Fibroblast of lung (primary cell): ENCODE measurements around the gene PNMA5. TPM values are rescaled to one million over a fixed set of nuclear protein-coding genes. Genes with fewer than 3 reads are reported as not detected.
A peak's percentile ranks its signal among the peaks of the same experiment; 100 is the strongest.
"Not testable (repeated sequence)": the region's sequence is repeated elsewhere in the genome, so short reads cannot be mapped to it uniquely, and the experiment has no call there.

ENCODE experiments used
- DNase-seq, 2 donors: peaks; one replicate each; pipeline versions ENCODE4 v3.0.0 to v3.0.0-alpha.2; 2010; ENCODE audit warnings: low read depth in 2 of 2
- H2AFZ ChIP-seq: 2 replicates; pipeline ENCODE4 v1.5.1; 2012; ENCODE audit warnings: low read length, control low read depth, inconsistent platforms
- H3K27ac ChIP-seq: 2 replicates; pipeline ENCODE4 v1.5.1; 2011; ENCODE audit warnings: low read length, control low read depth; ENCODE audit not compliant: insufficient read depth
- H3K27me3 ChIP-seq: 2 replicates; pipeline ENCODE4 v1.5.1; 2011; ENCODE audit warnings: mild to moderate bottlenecking, low read length; ENCODE audit not compliant: control insufficient read depth, insufficient read depth
- H3K36me3 ChIP-seq: 2 replicates; pipeline ENCODE4 v1.5.1; 2011; ENCODE audit warnings: low read length; ENCODE audit not compliant: control insufficient read depth, insufficient read depth
- H3K4me1 ChIP-seq: 2 replicates; pipeline ENCODE4 v1.5.1; 2011; ENCODE audit warnings: low read length; ENCODE audit not compliant: control insufficient read depth, insufficient read depth; ENCODE audit errors: extremely low read depth
- H3K4me2 ChIP-seq: 2 replicates; pipeline ENCODE4 v1.5.1; 2011; ENCODE audit warnings: low read length, control low read depth; ENCODE audit not compliant: insufficient read depth; ENCODE audit errors: extremely low read depth
- H3K4me3 ChIP-seq, 4 experiments: fragments of 200-600 bp in 1 of 4; sonication (generic) in 1 of 4; replicated peaks in 1 of 4; 2 replicates each; pipeline ENCODE4 v1.5.1; 2011 to 2016; ENCODE audit warnings: low read length in 4 of 4, low read depth in 3 of 4, mild to moderate bottlenecking in 3 of 4, control low read depth in 2 of 4, inconsistent platforms in 1 of 4, mixed read lengths in 1 of 4; ENCODE audit not compliant: insufficient read depth in 1 of 4; ENCODE audit errors: control extremely low read depth in 1 of 4
- H3K79me2 ChIP-seq: 2 replicates; pipeline ENCODE4 v1.5.1; 2012; ENCODE audit warnings: mild to moderate bottlenecking, low read length, inconsistent platforms; ENCODE audit not compliant: control insufficient read depth, insufficient read depth
- H3K9ac ChIP-seq: 2 replicates; pipeline ENCODE4 v1.5.1; 2011; ENCODE audit warnings: mild to moderate bottlenecking, low read length, control low read depth; ENCODE audit not compliant: insufficient read depth
- H3K9me3 ChIP-seq: 2 replicates; pipeline ENCODE4 v1.5.1; 2012; ENCODE audit warnings: low read depth, low read length; ENCODE audit not compliant: control insufficient read depth, insufficient read depth
- H4K20me1 ChIP-seq: 2 replicates; pipeline ENCODE4 v1.5.1; 2011; ENCODE audit warnings: low read length; ENCODE audit not compliant: control insufficient read depth, insufficient read depth; ENCODE audit errors: extremely low read depth
- EZH2 ChIP-seq: IDR thresholded peaks from 2 replicates; pipeline ENCODE4 v1.5.1; 2012; ENCODE audit warnings: low read length, control low read depth, mild to moderate bottlenecking; ENCODE audit errors: missing control alignments
- polyA plus RNA-seq, 2 donors: library from polyadenylated mRNA; depleted of rRNA in 1 of 2; stranded (reverse) in 1 of 2; unstranded in 1 of 2; fragments of >200 nt; gene quantifications; 2 replicates each; pipeline ENCODE4 v1.2.1, GENCODE V29; 2011 to 2012; ENCODE audit warnings: missing spikeins in 1 of 2
- total RNA-seq: library from RNA; depleted of rRNA; stranded (reverse); fragments of >200 nt; gene quantifications from 2 replicates; pipeline ENCODE4 v1.2.1, GENCODE V29; 2014
- TF ChIP-seq, protein P1 (sequence below), 2 donors: IDR thresholded peaks in 1 of 2; conservative IDR thresholded peaks in 1 of 2; 1 replicate in 1 of 2; 2 replicates in 1 of 2; pipeline ENCODE4 v1.5.1; 2011 to 2012; ENCODE audit warnings: low read length in 2 of 2, control low read depth in 1 of 2, inconsistent platforms in 1 of 2, low read depth in 1 of 2, mild to moderate bottlenecking in 1 of 2

Gene PNMA5
- total and polyA plus RNA-seq, 2 donors (not counting 1 experiment from before 2014, with no cell fraction given): not detected

DNA sequence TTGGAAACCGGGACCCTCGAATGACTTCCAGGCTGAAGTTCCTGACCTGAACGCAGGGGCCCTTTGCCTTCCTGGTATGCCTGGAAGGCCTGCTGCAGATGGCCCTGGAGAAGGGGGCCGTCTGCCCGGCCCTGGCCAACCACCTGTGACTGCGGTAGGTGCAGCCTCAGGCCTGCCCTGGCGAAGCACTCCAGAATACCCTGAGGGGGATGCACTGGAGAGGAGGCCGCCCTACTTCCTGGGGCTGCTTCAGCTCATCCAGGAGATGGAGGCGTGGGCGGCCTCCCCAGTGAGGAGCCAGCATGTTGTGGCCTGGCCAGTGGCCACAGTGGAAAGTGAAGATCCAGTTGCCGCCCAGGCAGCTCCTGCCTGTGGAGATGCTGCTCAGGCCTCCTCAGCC, 36.0 kb upstream of the PNMA5 start:
- TF ChIP-seq, protein P1, sequence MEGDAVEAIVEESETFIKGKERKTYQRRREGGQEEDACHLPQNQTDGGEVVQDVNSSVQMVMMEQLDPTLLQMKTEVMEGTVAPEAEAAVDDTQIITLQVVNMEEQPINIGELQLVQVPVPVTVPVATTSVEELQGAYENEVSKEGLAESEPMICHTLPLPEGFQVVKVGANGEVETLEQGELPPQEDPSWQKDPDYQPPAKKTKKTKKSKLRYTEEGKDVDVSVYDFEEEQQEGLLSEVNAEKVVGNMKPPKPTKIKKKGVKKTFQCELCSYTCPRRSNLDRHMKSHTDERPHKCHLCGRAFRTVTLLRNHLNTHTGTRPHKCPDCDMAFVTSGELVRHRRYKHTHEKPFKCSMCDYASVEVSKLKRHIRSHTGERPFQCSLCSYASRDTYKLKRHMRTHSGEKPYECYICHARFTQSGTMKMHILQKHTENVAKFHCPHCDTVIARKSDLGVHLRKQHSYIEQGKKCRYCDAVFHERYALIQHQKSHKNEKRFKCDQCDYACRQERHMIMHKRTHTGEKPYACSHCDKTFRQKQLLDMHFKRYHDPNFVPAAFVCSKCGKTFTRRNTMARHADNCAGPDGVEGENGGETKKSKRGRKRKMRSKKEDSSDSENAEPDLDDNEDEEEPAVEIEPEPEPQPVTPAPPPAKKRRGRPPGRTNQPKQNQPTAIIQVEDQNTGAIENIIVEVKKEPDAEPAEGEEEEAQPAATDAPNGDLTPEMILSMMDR (conservative IDR thresholded peaks at IDR 0.05 in 1 of 2, IDR thresholded peaks at IDR 0.05 in 1 of 2; ENCODE audit: low read depth in 1 of 2, low read length in 2 of 2): no peak
- TF ChIP-seq EZH2: no peak
- H3K79me2 ChIP-seq: no peaks in the 10 kb centered on the region
- no peaks in the 10 kb centered on the region for H3K27me3 ChIP-seq
- peak in 1 of 2 donors; percentile 14 for DNase-seq
- H2AFZ ChIP-seq: no peak overlapping the region
- no peak overlapping the region for H3K9ac ChIP-seq
- no peaks in the 10 kb centered on the region for H3K36me3 ChIP-seq
- no peak overlapping the region for H3K4me2 ChIP-seq
- no peaks in the 10 kb centered on the region for H3K4me1 ChIP-seq
- H4K20me1 ChIP-seq: no peaks in the 10 kb centered on the region
- H3K9me3 ChIP-seq: no peaks in the 10 kb centered on the region
- H3K4me3 ChIP-seq: no peak overlapping the region
- no peak overlapping the region for H3K27ac ChIP-seq

DNA sequence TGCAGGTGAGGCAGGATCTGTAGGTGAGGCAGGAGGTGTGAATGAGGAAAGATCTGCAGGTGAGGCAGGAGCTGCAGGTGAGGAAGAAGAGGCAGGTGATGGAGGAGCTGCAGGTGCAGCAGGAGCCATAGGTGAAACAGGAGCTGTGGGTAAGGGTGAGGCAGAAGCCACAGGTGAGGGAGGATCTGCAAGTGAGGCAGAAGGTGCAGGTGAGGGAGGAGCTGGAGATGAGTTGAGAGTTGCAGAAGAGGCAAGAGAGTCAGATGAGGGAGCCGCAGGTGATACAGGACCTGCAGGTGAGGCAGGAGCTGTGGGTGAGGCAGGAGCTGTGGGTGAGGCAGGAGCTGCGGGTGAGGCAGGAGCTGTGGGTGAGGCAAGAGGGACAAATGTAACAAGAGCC, 35.2 kb upstream of the PNMA5 start:
- no peaks in the 10 kb centered on the region for H3K9me3 ChIP-seq
- no peak overlapping the region for H3K27ac ChIP-seq
- H4K20me1 ChIP-seq: no peaks in the 10 kb centered on the region
- H3K4me2 ChIP-seq: no peak overlapping the region
- no peaks in the 10 kb centered on the region for H3K79me2 ChIP-seq
- no peaks in the 10 kb centered on the region for H3K4me1 ChIP-seq
- DNase-seq: no peak
- H2AFZ ChIP-seq: no peak overlapping the region
- H3K4me3 ChIP-seq: no peak overlapping the region
- H3K9ac ChIP-seq: no peak overlapping the region
- H3K27me3 ChIP-seq: no peaks in the 10 kb centered on the region
- TF ChIP-seq, protein P1 (conservative IDR thresholded peaks at IDR 0.05 in 1 of 2, IDR thresholded peaks at IDR 0.05 in 1 of 2; ENCODE audit: low read depth in 1 of 2, low read length in 2 of 2): no peak
- no peak for TF ChIP-seq EZH2
- no peaks in the 10 kb centered on the region for H3K36me3 ChIP-seq

DNA sequence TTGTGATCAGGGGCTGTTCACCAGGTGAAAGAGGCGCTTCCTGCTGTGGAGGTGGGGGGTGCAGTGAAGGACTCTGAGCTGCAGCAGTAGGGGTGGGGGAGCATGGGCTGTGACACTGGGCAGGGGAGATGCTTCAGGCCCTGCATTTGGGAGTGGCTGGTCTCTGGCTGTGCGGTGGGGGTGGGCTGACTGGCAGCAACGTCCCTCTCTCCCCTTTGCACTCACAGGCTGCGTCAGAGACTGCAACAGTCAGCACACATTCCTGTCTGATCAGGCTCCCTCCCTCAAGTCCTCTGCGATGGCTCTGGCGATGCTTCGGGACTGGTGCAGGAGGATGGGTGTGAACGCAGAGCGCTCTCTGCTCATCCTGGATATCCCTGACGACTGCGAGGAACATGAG, 34.6 kb upstream of the PNMA5 start:
- not testable (repeated sequence) for H2AFZ ChIP-seq, H3K36me3 ChIP-seq, H3K4me2 ChIP-seq, H4K20me1 ChIP-seq, H3K27ac ChIP-seq, H3K27me3 ChIP-seq, H3K79me2 ChIP-seq, H3K4me1 ChIP-seq, H3K9me3 ChIP-seq, DNase-seq, H3K9ac ChIP-seq, H3K4me3 ChIP-seq

DNA sequence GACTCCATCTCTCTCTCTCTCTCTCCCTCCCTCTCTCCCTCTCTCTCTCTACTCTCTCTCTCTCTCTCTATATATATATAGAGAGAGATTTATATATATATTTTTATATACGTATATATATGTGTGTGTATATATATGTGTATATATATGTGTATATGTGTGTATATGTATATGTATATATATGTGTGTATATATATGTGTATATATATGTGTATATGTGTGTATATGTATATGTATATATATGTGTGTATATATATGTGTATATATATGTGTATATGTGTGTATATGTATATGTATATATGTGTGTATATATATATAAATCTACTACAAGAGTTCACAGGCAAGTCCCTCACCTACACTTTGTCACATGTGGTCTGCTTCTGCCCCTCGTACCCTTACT, 32.6 kb upstream of the PNMA5 start:
- not testable (repeated sequence) for H3K4me2 ChIP-seq, H3K27me3 ChIP-seq, DNase-seq, H3K36me3 ChIP-seq, H3K4me3 ChIP-seq, H2AFZ ChIP-seq, H4K20me1 ChIP-seq, H3K9ac ChIP-seq, H3K27ac ChIP-seq, H3K9me3 ChIP-seq, H3K4me1 ChIP-seq, H3K79me2 ChIP-seq
